Testis (tissue), 2 donors: ENCODE results near the gene SERPINB3.

Experiments
- POLR2A ChIP-seq: fragments of 450-650 bp; IDR thresholded peaks from one replicate; pipeline ENCODE4 v1.6.1; 2017; ENCODE audit warnings: antibody characterized with exemption, mild to moderate bottlenecking, moderate library complexity
- TF ChIP-seq, protein P1 (sequence below), 3 experiments: fragments of 450-650 bp in 2 of 3; fragments of 200-600 bp in 1 of 3; sonication (generic) in 1 of 3; IDR thresholded peaks; one replicate each; pipeline ENCODE4 v1.5.1; 2016 to 2019; ENCODE audit warnings: antibody characterized with exemption in 3 of 3, mild to moderate bottlenecking in 2 of 3, moderate library complexity in 1 of 3

DNA sequence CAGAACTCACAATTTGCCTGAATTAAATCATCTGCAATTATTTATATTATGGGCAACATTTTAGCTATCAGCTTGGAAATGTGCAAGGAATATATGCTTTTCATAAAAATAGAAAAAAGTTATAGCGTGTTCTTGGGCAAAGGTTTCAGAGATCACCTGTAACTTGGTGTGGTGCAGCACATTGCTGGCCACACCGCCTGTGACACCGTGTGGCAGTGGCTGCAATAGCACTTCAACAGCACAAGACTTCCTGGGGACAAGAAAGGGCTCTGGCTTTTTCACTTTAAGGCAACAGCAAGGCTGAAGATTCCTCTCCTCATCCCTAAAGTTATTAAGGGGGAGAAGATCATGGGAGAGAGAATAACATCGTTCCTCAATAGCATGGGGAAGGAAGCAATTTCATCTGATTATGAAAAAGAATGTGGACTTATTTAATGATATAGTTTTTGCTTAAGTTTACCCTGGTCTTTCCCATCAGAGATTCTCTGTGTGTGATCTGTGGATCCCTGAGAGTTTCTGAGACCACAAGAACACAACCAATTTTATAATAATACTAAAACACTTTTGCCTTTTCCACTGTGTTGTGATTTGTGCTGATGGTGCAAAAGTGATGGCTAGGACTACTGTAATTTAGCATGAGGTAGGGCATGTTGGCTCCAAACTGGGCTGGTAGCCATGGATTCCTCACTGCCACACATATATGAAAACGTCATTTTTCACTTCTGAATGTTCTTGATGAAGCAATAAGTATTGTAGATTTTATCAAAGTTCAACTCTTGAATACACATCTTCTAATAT, 15.0 kb upstream of the SERPINB3 start:
- TF ChIP-seq, protein P1, sequence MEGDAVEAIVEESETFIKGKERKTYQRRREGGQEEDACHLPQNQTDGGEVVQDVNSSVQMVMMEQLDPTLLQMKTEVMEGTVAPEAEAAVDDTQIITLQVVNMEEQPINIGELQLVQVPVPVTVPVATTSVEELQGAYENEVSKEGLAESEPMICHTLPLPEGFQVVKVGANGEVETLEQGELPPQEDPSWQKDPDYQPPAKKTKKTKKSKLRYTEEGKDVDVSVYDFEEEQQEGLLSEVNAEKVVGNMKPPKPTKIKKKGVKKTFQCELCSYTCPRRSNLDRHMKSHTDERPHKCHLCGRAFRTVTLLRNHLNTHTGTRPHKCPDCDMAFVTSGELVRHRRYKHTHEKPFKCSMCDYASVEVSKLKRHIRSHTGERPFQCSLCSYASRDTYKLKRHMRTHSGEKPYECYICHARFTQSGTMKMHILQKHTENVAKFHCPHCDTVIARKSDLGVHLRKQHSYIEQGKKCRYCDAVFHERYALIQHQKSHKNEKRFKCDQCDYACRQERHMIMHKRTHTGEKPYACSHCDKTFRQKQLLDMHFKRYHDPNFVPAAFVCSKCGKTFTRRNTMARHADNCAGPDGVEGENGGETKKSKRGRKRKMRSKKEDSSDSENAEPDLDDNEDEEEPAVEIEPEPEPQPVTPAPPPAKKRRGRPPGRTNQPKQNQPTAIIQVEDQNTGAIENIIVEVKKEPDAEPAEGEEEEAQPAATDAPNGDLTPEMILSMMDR (IDR thresholded peaks at IDR 0.05), result no peak
- TF ChIP-seq POLR2A, result no peak
